Lower lobe of right lung (tissue), 2 donors: ENCODE results near the gene TRPV6. TPM values are rescaled to one million over a fixed set of nuclear protein-coding genes. Genes with fewer than 3 reads are reported as not detected.

Source experiments
- ATAC-seq, 2 donors: fragments of 200-7000 bp; cut with Tn5 transposase; one replicate each; pipeline ENCODE4 v1.9.1; 2020 to 2022; ENCODE audit warnings: mild to moderate bottlenecking in 2 of 2, moderate library complexity in 2 of 2
- DNase-seq: peaks from one replicate; pipeline ENCODE4 v3.0.0-alpha.2; 2020
- H3K27ac ChIP-seq: fragments of 200-600 bp; one replicate; pipeline ENCODE4 v1.8.0; 2022
- H3K27me3 ChIP-seq: fragments of 200-600 bp; one replicate; pipeline ENCODE4 v1.8.0; 2022; ENCODE audit warnings: low read depth
- H3K36me3 ChIP-seq: fragments of 200-600 bp; one replicate; pipeline ENCODE4 v1.8.0; 2022; ENCODE audit warnings: mild to moderate bottlenecking
- H3K4me1 ChIP-seq: fragments of 200-600 bp; one replicate; pipeline ENCODE4 v1.8.0; 2022
- H3K4me3 ChIP-seq: fragments of 200-600 bp; one replicate; pipeline ENCODE4 v1.8.0; 2022; ENCODE audit warnings: mild to moderate bottlenecking
- H3K9me3 ChIP-seq: fragments of 200-600 bp; one replicate; pipeline ENCODE4 v1.8.0; 2022
- intact Hi-C: fragments of 100-400 bp; cut with DNase I; formaldehyde crosslinking; loops from one replicate; pipeline ENCODE4 v1.11.0; 2022
- total RNA-seq: library from RNA; stranded (reverse); fragmentation: NEBNext Ultra II Directional; extraction: Animal tissue kit (Norgen Biotek cat#: 25700); gene quantifications from one replicate; pipeline ENCODE4 v1.2.1, GENCODE V29; 2021
- TF ChIP-seq, protein P1 (sequence below): fragments of 200-600 bp; IDR thresholded peaks from one replicate; pipeline ENCODE4 v1.8.0; 2022; ENCODE audit warnings: antibody characterized with exemption, mild to moderate bottlenecking
- donor health status: DM: no; HTN: yes; CAD: no; lungs with severe emphysema.

TRPV6 gene
- total RNA-seq, 1 donor from 2014 or later: 0.21 TPM

DNA sequence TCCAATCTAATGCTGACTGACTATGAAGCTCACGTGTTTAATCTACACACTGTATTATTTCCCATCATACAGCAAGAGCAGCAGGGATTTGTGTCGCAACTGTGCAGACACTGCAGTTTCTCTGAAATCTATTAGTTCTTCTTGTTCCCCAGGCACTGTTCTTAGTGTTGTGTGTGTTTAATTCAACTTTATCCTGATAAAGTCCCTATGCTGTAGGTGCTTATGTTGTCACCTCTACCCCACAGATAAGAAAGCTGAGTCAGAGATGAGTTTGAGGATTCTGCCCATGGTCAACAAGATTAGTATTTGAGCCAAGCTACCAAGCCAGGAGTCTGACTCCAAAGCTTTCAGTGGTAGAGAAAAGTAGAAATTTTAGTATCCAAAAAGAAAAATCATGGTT lies 53.1 kb downstream of the TRPV6 start:
- intact Hi-C loops: no loop called here
- TF ChIP-seq, protein P1, sequence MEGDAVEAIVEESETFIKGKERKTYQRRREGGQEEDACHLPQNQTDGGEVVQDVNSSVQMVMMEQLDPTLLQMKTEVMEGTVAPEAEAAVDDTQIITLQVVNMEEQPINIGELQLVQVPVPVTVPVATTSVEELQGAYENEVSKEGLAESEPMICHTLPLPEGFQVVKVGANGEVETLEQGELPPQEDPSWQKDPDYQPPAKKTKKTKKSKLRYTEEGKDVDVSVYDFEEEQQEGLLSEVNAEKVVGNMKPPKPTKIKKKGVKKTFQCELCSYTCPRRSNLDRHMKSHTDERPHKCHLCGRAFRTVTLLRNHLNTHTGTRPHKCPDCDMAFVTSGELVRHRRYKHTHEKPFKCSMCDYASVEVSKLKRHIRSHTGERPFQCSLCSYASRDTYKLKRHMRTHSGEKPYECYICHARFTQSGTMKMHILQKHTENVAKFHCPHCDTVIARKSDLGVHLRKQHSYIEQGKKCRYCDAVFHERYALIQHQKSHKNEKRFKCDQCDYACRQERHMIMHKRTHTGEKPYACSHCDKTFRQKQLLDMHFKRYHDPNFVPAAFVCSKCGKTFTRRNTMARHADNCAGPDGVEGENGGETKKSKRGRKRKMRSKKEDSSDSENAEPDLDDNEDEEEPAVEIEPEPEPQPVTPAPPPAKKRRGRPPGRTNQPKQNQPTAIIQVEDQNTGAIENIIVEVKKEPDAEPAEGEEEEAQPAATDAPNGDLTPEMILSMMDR: no peak
- H3K36me3 ChIP-seq: no peaks in the 10 kb centered on the region
- no peak overlapping the region for H3K4me3 ChIP-seq
- H3K27me3 ChIP-seq: no peaks in the 10 kb centered on the region
- no peak for DNase-seq
- H3K27ac ChIP-seq: no peak overlapping the region
- no peaks in the 10 kb centered on the region for H3K9me3 ChIP-seq
- no peaks in the 10 kb centered on the region for H3K4me1 ChIP-seq
- no peak for ATAC-seq

DNA sequence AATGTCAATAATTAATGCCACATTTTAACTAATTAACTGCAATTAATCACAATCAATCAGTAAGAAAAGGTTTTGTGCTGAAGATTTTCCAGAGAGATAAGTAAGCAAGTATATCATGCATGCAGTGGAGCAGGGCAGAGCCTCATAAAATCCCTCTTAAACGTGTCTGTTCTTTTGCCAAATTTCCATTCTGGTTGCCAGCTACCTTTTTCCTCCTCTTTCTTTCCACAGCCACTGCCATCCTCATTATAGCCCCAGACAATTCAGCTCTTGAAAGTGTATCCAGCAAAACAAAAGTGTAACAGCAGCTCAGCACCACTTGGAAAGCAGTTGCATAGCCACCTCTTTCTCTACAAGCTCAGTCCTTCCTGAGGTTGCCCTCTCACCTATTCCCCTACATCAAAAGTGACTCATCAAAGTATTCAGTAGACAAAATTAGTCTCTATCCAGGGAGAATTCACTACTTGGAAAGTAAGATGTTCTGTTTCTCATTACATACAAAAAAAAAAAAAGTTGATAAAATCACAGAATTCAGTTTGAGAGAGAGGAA lies 57.5 kb downstream of the TRPV6 start:
- TF ChIP-seq, protein P1: no peak
- no peak overlapping the region for H3K4me3 ChIP-seq
- H3K27me3 ChIP-seq: no peaks in the 10 kb centered on the region
- intact Hi-C loops: no loop called here
- H3K27ac ChIP-seq: no peak overlapping the region
- DNase-seq: no peak
- ATAC-seq: no peak
- H3K36me3 ChIP-seq: no peaks in the 10 kb centered on the region
- no peaks in the 10 kb centered on the region for H3K4me1 ChIP-seq
- H3K9me3 ChIP-seq: no peaks in the 10 kb centered on the region

DNA sequence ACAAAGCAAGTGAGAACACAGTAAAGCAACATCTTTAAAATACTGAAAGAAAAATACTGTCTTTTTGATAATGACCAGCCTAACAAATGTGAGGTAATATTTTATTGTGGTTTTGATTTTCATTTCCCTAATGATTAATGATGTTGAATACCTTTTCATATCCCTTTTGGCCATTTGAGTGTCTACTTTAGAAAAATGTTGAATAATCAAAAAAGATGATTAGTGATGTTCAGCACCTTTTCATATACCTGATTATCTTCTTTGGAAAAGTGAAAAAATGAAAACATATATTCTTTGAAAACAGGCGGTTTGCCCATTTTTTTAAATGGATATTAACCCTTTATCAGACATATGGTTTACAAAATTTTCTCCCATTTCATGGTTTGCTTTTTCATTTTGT lies 62.8 kb downstream of the TRPV6 start:
- TF ChIP-seq, protein P1: no peak
- no peaks in the 10 kb centered on the region for H3K9me3 ChIP-seq
- no peaks in the 10 kb centered on the region for H3K36me3 ChIP-seq
- no peak overlapping the region for H3K27ac ChIP-seq
- intact Hi-C loops: no loop called here
- ATAC-seq (no peak), DNase-seq (no peak)
- no peaks in the 10 kb centered on the region for H3K27me3 ChIP-seq
- H3K4me3 ChIP-seq: no peak overlapping the region
- H3K4me1 ChIP-seq: no peaks in the 10 kb centered on the region

Other genes with a start within 250 kb of the TRPV6 start
- not detected for gene PRSS1, start 136.3 kb downstream of the TRPV6 start, total RNA-seq
- gene PRSS2, start 114.8 kb downstream of the TRPV6 start, total RNA-seq: not detected
- gene EPHB6, start 30.7 kb downstream of the TRPV6 start, total RNA-seq: 12.2 TPM
- not detected for gene TRPV5, start 48.0 kb upstream of the TRPV6 start, total RNA-seq
- not detected for gene LLCFC1, start 53.7 kb upstream of the TRPV6 start, total RNA-seq
- 1.6 TPM for gene KEL, start 76.6 kb upstream of the TRPV6 start, total RNA-seq
- gene OR9A2, start 141.4 kb upstream of the TRPV6 start, total RNA-seq: not detected
- gene OR6V1, start 166.6 kb upstream of the TRPV6 start, total RNA-seq: not detected
- gene PIP, start 246.3 kb upstream of the TRPV6 start, total RNA-seq: 12.6 TPM